Neural progenitor cell (in vitro differentiated cells): Measurements from ENCODE around the gene TRANK1. TPM values are rescaled to one million over a fixed set of nuclear protein-coding genes. Genes with fewer than 3 reads are reported as not detected.
"Not testable (repeated sequence)": the region's sequence is repeated elsewhere in the genome, so short reads cannot be mapped to it uniquely, and the experiment has no call there.

Experiments used
- DNase-seq: peaks from one replicate; pipeline ENCODE4 v3.0.0-alpha.2; 2016; ENCODE audit warnings: low spot score
- H2AFZ ChIP-seq: fragments of 200-600 bp; sonication (generic); replicated peaks from 2 replicates; pipeline ENCODE4 v1.6.1; 2016; ENCODE audit warnings: antibody characterized with exemption
- H3F3A ChIP-seq: fragments of 200-600 bp; sonication (generic); 2 replicates; pipeline ENCODE4 v1.6.1; 2016; ENCODE audit warnings: antibody characterized with exemption, low read depth
- H3K27ac ChIP-seq: fragments of 200-600 bp; sonication (generic); 2 replicates; pipeline ENCODE4 v1.5.1; 2016; ENCODE audit warnings: mild to moderate bottlenecking
- H3K27me3 ChIP-seq: fragments of 200-600 bp; sonication (generic); 2 replicates; pipeline ENCODE4 v1.6.1; 2016; ENCODE audit warnings: mild to moderate bottlenecking, moderate library complexity
- H3K36me3 ChIP-seq: fragments of 200-600 bp; sonication (generic); 2 replicates; pipeline ENCODE4 v1.5.1; 2016
- H3K4me1 ChIP-seq: fragments of 200-600 bp; sonication (generic); 2 replicates; pipeline ENCODE4 v1.6.1; 2016; ENCODE audit warnings: mixed run types
- H3K4me2 ChIP-seq: fragments of 200-600 bp; sonication (generic); 2 replicates; pipeline ENCODE4 v1.6.1; 2016
- H3K4me3 ChIP-seq: fragments of 200-600 bp; sonication (generic); 2 replicates; pipeline ENCODE4 v1.5.1; 2016
- H3K79me2 ChIP-seq: fragments of 200-600 bp; sonication (generic); 2 replicates; pipeline ENCODE4 v1.6.1; 2016; ENCODE audit warnings: low read depth
- H3K9ac ChIP-seq: fragments of 200-600 bp; sonication (generic); 2 replicates; pipeline ENCODE4 v1.6.1; 2016
- H3K9me3 ChIP-seq: fragments of 200-600 bp; sonication (generic); 2 replicates; pipeline ENCODE4 v1.5.1; 2016; ENCODE audit warnings: low read depth
- H4K20me1 ChIP-seq: fragments of 200-600 bp; sonication (generic); 2 replicates; pipeline ENCODE4 v1.6.1; 2016; ENCODE audit warnings: low read depth
- H3K27ac Mint-ChIP-seq: 3 replicates; pipeline ENCODE4 v1.8.0; 2021; ENCODE audit warnings: mixed read lengths
- H3K27me3 Mint-ChIP-seq: 2 replicates; pipeline ENCODE4 v1.8.0; 2022; ENCODE audit warnings: low read depth, mild to moderate bottlenecking, inconsistent platforms, moderate library complexity, mixed read lengths; ENCODE audit not compliant: insufficient read depth
- H3K36me3 Mint-ChIP-seq: 3 replicates; pipeline ENCODE4 v1.8.0; 2021; ENCODE audit warnings: mixed read lengths
- H3K4me1 Mint-ChIP-seq: 3 replicates; pipeline ENCODE4 v1.8.0; 2021; ENCODE audit warnings: mixed read lengths
- H3K4me3 Mint-ChIP-seq: 3 replicates; pipeline ENCODE4 v1.8.0; 2021; ENCODE audit warnings: mild to moderate bottlenecking, moderate library complexity, mixed read lengths
- H3K9me3 Mint-ChIP-seq: 3 replicates; pipeline ENCODE4 v1.8.0; 2020; ENCODE audit warnings: mixed read lengths
- EZH2 ChIP-seq: fragments of 200-600 bp; sonication (generic); IDR thresholded peaks from 2 replicates; pipeline ENCODE4 v1.6.1; 2017; ENCODE audit warnings: antibody characterized with exemption, mild to moderate bottlenecking, moderate library complexity
- EZH2phosphoT487 ChIP-seq: fragments of 200-600 bp; sonication (generic); IDR thresholded peaks from 2 replicates; pipeline ENCODE4 v1.6.1; 2017; ENCODE audit warnings: antibody characterized with exemption
- total RNA-seq: library from RNA; depleted of rRNA; stranded (reverse); fragments of >200 nt; gene quantifications from 2 replicates; pipeline ENCODE4 v1.2.3, GENCODE V29; 2015; ENCODE audit warnings: low replicate concordance
- TF ChIP-seq, protein P1 (sequence below): fragments of 200-600 bp; sonication (generic); IDR thresholded peaks from 2 replicates; pipeline ENCODE4 v1.5.1; 2017; ENCODE audit warnings: antibody characterized with exemption, mild to moderate bottlenecking

TRANK1 gene
- total RNA-seq, 1 donor from 2014 or later, result 10.5 TPM

DNA sequence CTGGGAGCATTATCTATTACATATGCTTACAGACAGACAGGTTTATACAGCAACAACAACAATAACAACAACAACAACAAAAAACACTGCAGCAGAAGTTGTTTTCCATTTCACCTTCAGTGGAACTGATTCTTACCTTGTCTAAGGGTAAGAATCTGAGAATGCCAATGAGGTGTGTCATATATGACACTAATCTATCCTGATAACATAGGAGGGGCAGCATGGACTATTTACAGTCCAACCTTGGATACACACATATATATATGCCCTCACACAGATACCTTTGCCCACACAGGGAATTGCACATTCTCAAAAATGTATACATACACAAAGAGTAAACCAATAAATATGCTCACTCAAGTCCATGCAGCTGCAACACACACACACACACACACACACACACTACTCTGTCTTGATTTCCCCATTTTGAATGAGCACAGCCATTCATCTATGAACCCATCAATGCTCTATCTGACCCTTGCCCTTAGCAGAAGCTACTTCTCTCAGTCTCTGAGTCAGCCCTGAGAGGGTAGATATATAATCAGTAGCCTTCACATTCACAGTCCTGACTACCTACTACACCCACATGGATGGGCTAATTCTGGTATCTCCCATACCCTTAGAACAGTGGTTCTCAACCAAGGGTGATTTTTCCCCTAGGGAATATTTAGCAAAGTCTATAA, 9.7 kb upstream of the TRANK1 start:
- H3K79me2 ChIP-seq, result no peaks in the 10 kb centered on the region
- no peak for TF ChIP-seq EZH2phosphoT487
- TF ChIP-seq, protein P1, sequence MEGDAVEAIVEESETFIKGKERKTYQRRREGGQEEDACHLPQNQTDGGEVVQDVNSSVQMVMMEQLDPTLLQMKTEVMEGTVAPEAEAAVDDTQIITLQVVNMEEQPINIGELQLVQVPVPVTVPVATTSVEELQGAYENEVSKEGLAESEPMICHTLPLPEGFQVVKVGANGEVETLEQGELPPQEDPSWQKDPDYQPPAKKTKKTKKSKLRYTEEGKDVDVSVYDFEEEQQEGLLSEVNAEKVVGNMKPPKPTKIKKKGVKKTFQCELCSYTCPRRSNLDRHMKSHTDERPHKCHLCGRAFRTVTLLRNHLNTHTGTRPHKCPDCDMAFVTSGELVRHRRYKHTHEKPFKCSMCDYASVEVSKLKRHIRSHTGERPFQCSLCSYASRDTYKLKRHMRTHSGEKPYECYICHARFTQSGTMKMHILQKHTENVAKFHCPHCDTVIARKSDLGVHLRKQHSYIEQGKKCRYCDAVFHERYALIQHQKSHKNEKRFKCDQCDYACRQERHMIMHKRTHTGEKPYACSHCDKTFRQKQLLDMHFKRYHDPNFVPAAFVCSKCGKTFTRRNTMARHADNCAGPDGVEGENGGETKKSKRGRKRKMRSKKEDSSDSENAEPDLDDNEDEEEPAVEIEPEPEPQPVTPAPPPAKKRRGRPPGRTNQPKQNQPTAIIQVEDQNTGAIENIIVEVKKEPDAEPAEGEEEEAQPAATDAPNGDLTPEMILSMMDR, result no peak
- TF ChIP-seq EZH2, result no peak
- no peaks in the 10 kb centered on the region for H3K27me3 ChIP-seq
- no peak overlapping the region for H3K4me3 ChIP-seq
- no peak overlapping the region for H3K4me3 Mint-ChIP-seq
- peaks cover 2% of the 10 kb centered on the region for H3K27me3 Mint-ChIP-seq
- H3K27ac ChIP-seq, result no peak overlapping the region
- no peak for DNase-seq
- no peaks in the 10 kb centered on the region for H3K4me1 ChIP-seq
- H3K9me3 ChIP-seq, result no peaks in the 10 kb centered on the region
- H3K36me3 ChIP-seq, result no peaks in the 10 kb centered on the region
- no peaks in the 10 kb centered on the region for H3K36me3 Mint-ChIP-seq
- H3K4me2 ChIP-seq, result no peak overlapping the region
- no peaks in the 10 kb centered on the region for H4K20me1 ChIP-seq
- no peak overlapping the region for H2AFZ ChIP-seq
- no peak overlapping the region for H3K27ac Mint-ChIP-seq
- peaks cover 6% of the 10 kb centered on the region for H3K4me1 Mint-ChIP-seq
- peaks cover 2% of the 10 kb centered on the region for H3K9me3 Mint-ChIP-seq
- H3F3A ChIP-seq, result peaks cover 3% of the 10 kb centered on the region
- no peak overlapping the region for H3K9ac ChIP-seq

DNA sequence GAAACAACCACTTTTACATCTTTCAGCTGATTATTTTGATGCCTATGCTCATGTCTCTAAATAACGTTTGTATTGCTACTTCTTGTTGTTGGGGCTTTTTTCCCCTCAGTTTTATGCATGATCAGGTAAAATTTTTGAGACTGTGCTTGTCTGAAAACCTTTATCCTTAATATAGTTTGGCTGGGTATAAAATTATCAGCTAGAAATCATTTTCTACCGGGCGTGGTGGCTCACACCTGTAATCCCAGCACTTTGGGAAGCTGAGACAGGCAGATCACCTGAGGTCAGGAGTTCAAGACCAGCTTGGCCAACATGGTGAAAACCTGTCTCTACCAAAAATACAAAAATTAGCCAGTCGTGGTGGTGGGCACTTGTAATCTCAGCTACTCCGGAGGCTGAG, 3.0 kb upstream of the TRANK1 start:
- peaks cover 12% of the 10 kb centered on the region for H3F3A ChIP-seq
- not testable (repeated sequence) for DNase-seq, H3K4me2 ChIP-seq, H2AFZ ChIP-seq, H3K9me3 ChIP-seq, H3K36me3 Mint-ChIP-seq, H3K36me3 ChIP-seq, H3K9ac ChIP-seq, H3K27ac ChIP-seq, H3K4me1 Mint-ChIP-seq, H3K4me3 Mint-ChIP-seq, H4K20me1 ChIP-seq, H3K27ac Mint-ChIP-seq, H3K79me2 ChIP-seq, H3K4me1 ChIP-seq, H3K4me3 ChIP-seq
- peaks cover 31% of the 10 kb centered on the region for H3K27me3 ChIP-seq
- Mint-ChIP-seq H3K9me3 (peaks cover 45% of the 10 kb centered on the region), H3K27me3 (peaks cover 19% of the 10 kb centered on the region)

DNA sequence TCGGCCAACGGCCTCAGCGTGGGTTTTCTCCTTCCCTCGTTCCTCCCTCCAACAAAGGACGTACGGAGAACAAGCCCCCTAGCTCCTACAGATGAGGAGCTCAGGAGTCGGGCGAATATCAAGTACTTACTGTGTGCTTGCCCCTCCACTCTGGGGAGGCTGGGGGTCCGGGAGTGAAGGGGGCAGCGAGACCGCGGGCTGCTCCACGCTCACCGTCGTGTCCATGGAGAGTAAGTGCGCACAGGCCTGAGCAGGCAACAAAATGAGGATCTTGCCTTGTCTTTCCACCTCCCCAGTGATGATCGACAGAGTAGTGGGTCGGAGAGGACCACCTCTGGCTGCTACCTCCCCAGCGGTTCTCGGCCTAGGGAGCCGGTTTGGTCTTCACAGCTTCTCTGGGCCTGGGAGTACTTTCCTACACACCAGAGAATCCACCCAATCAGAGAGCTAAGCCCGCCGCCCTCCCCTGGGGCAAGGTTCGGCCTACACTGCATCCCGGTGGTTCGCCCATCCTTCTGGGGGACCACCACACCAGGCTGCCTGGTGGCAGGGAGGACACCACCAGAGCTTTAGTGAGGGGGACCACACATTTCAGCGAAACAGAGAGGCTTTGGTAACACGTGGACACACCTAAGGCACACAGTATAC, 603 bp upstream of the TRANK1 start:
- Histone ChIP-seq H3K4me2 (peak overlapping the region; percentile 89), H3K36me3 (no peaks in the 10 kb centered on the region), H4K20me1 (no peaks in the 10 kb centered on the region), H3K79me2 (no peaks in the 10 kb centered on the region), H3K27ac (no peak overlapping the region), H3F3A (peaks cover 12% of the 10 kb centered on the region), H3K9me3 (no peaks in the 10 kb centered on the region), H3K4me3 (peak overlapping the region; percentile 52), H3K27me3 (peaks cover 34% of the 10 kb centered on the region), H3K9ac (no peak overlapping the region), H3K4me1 (peaks cover 10% of the 10 kb centered on the region), H2AFZ (peak overlapping the region; percentile 91)
- DNase-seq, result no peak
- Mint-ChIP-seq H3K27ac (no peak overlapping the region), H3K4me3 (peak overlapping the region; percentile 85), H3K4me1 (peaks cover 3% of the 10 kb centered on the region), H3K36me3 (peaks cover 5% of the 10 kb centered on the region), H3K9me3 (peaks cover 43% of the 10 kb centered on the region), H3K27me3 (peaks cover 21% of the 10 kb centered on the region)
- no peak for TF ChIP-seq EZH2phosphoT487
- TF ChIP-seq, protein P1, result no peak
- no peak for TF ChIP-seq EZH2

DNA sequence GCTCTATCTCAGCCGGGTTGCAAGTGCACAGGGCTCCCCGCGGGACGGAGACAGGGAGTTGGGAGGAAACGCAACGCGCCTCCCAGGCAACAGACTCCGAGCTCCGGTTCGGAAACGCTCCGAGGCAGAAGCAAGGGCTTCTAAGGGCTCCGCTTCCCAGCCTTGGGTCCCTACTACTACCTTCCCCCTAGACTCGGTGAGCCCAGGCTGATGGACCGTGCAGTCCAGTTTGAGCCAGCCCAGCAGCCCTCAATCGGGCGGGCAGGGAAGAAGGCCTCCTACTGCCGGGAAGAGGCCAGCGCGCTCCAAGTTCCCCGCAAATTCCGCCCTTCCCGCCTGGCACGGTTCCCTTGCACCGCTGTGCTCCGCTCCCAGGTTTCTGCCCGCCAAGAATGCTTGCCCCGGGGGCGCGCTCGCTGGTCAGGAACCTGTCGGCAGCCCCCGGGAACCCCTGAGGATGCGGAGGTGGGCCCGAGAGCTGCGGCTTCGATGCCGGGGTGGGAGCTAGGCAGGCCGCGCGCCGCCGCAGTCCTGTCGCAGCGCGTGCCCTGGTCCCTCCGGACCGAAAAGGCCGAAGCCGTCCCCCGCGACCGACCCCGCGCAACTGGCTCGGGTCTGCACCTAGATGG, 728 bp downstream of the TRANK1 start:
- no peaks in the 10 kb centered on the region for H3K9me3 ChIP-seq
- peak; percentile 76 for DNase-seq
- H3K79me2 ChIP-seq, result no peaks in the 10 kb centered on the region
- no peak overlapping the region for H3K27ac ChIP-seq
- TF ChIP-seq EZH2phosphoT487 (peak; percentile 83), EZH2 (peak; percentile 77)
- TF ChIP-seq, protein P1, result peak; percentile 9
- H3K27me3 Mint-ChIP-seq, result peaks cover 20% of the 10 kb centered on the region
- peaks cover 10% of the 10 kb centered on the region for H3K4me1 ChIP-seq
- H3K36me3 ChIP-seq, result no peaks in the 10 kb centered on the region
- no peaks in the 10 kb centered on the region for H4K20me1 ChIP-seq
- peak overlapping the region; percentile 15 for H3K9ac ChIP-seq
- no peak overlapping the region for H3K27ac Mint-ChIP-seq
- H3K4me3 Mint-ChIP-seq, result peak overlapping the region; percentile 84
- peaks cover 12% of the 10 kb centered on the region for H3F3A ChIP-seq
- peaks cover 5% of the 10 kb centered on the region for H3K36me3 Mint-ChIP-seq
- peaks cover 38% of the 10 kb centered on the region for H3K9me3 Mint-ChIP-seq
- peak overlapping the region; percentile 91 for H2AFZ ChIP-seq
- H3K4me3 ChIP-seq, result peak overlapping the region; percentile 52
- peaks cover 34% of the 10 kb centered on the region for H3K27me3 ChIP-seq
- H3K4me1 Mint-ChIP-seq, result peaks cover 3% of the 10 kb centered on the region
- peak overlapping the region; percentile 89 for H3K4me2 ChIP-seq
